Fibroblast of lung (primary cell): ENCODE measurements around the gene FBXO34. TPM values are rescaled to one million over a fixed set of nuclear protein-coding genes. Genes with fewer than 3 reads are reported as not detected.

Source experiments
- DNase-seq, 2 donors: peaks; one replicate each; pipeline versions ENCODE4 v3.0.0 to v3.0.0-alpha.2; 2010; ENCODE audit warnings: low read depth in 2 of 2
- H2AFZ ChIP-seq: 2 replicates; pipeline ENCODE4 v1.5.1; 2012; ENCODE audit warnings: low read length, control low read depth, inconsistent platforms
- H3K27ac ChIP-seq: 2 replicates; pipeline ENCODE4 v1.5.1; 2011; ENCODE audit warnings: low read length, control low read depth; ENCODE audit not compliant: insufficient read depth
- H3K27me3 ChIP-seq: 2 replicates; pipeline ENCODE4 v1.5.1; 2011; ENCODE audit warnings: mild to moderate bottlenecking, low read length; ENCODE audit not compliant: control insufficient read depth, insufficient read depth
- H3K36me3 ChIP-seq: 2 replicates; pipeline ENCODE4 v1.5.1; 2011; ENCODE audit warnings: low read length; ENCODE audit not compliant: control insufficient read depth, insufficient read depth
- H3K4me1 ChIP-seq: 2 replicates; pipeline ENCODE4 v1.5.1; 2011; ENCODE audit warnings: low read length; ENCODE audit not compliant: control insufficient read depth, insufficient read depth; ENCODE audit errors: extremely low read depth
- H3K4me2 ChIP-seq: 2 replicates; pipeline ENCODE4 v1.5.1; 2011; ENCODE audit warnings: low read length, control low read depth; ENCODE audit not compliant: insufficient read depth; ENCODE audit errors: extremely low read depth
- H3K4me3 ChIP-seq, 4 experiments: fragments of 200-600 bp in 1 of 4; sonication (generic) in 1 of 4; replicated peaks in 1 of 4; 2 replicates each; pipeline ENCODE4 v1.5.1; 2011 to 2016; ENCODE audit warnings: low read length in 4 of 4, low read depth in 3 of 4, mild to moderate bottlenecking in 3 of 4, control low read depth in 2 of 4, inconsistent platforms in 1 of 4, mixed read lengths in 1 of 4; ENCODE audit not compliant: insufficient read depth in 1 of 4; ENCODE audit errors: control extremely low read depth in 1 of 4
- H3K79me2 ChIP-seq: 2 replicates; pipeline ENCODE4 v1.5.1; 2012; ENCODE audit warnings: mild to moderate bottlenecking, low read length, inconsistent platforms; ENCODE audit not compliant: control insufficient read depth, insufficient read depth
- H3K9ac ChIP-seq: 2 replicates; pipeline ENCODE4 v1.5.1; 2011; ENCODE audit warnings: mild to moderate bottlenecking, low read length, control low read depth; ENCODE audit not compliant: insufficient read depth
- H3K9me3 ChIP-seq: 2 replicates; pipeline ENCODE4 v1.5.1; 2012; ENCODE audit warnings: low read depth, low read length; ENCODE audit not compliant: control insufficient read depth, insufficient read depth
- H4K20me1 ChIP-seq: 2 replicates; pipeline ENCODE4 v1.5.1; 2011; ENCODE audit warnings: low read length; ENCODE audit not compliant: control insufficient read depth, insufficient read depth; ENCODE audit errors: extremely low read depth
- EZH2 ChIP-seq: IDR thresholded peaks from 2 replicates; pipeline ENCODE4 v1.5.1; 2012; ENCODE audit warnings: low read length, control low read depth, mild to moderate bottlenecking; ENCODE audit errors: missing control alignments
- polyA plus RNA-seq, 2 donors: library from polyadenylated mRNA; depleted of rRNA in 1 of 2; stranded (reverse) in 1 of 2; unstranded in 1 of 2; fragments of >200 nt; gene quantifications; 2 replicates each; pipeline ENCODE4 v1.2.1, GENCODE V29; 2011 to 2012; ENCODE audit warnings: missing spikeins in 1 of 2
- total RNA-seq: library from RNA; depleted of rRNA; stranded (reverse); fragments of >200 nt; gene quantifications from 2 replicates; pipeline ENCODE4 v1.2.1, GENCODE V29; 2014
- TF ChIP-seq, protein P1 (sequence below), 2 donors: IDR thresholded peaks in 1 of 2; conservative IDR thresholded peaks in 1 of 2; 1 replicate in 1 of 2; 2 replicates in 1 of 2; pipeline ENCODE4 v1.5.1; 2011 to 2012; ENCODE audit warnings: low read length in 2 of 2, control low read depth in 1 of 2, inconsistent platforms in 1 of 2, low read depth in 1 of 2, mild to moderate bottlenecking in 1 of 2

Gene FBXO34
- total and polyA plus RNA-seq, 2 donors (not counting 1 experiment from before 2014, with no cell fraction given), result 20.8 to 29.1 TPM

GRCh38 chr14:55313480-55313879 is 42.3 kb downstream of the FBXO34 start:
- Histone ChIP-seq H4K20me1 (no peaks in the 10 kb centered on the region), H3K4me2 (no peak overlapping the region), H3K9me3 (no peaks in the 10 kb centered on the region), H3K27me3 (no peaks in the 10 kb centered on the region), H3K36me3 (no peaks in the 10 kb centered on the region), H2AFZ (no peak overlapping the region), H3K79me2 (peaks cover 1% of the 10 kb centered on the region), H3K27ac (no peak overlapping the region), H3K4me3 (no peak overlapping the region), H3K4me1 (no peaks in the 10 kb centered on the region), H3K9ac (no peak overlapping the region)
- no peak for TF ChIP-seq EZH2
- TF ChIP-seq, protein P1, sequence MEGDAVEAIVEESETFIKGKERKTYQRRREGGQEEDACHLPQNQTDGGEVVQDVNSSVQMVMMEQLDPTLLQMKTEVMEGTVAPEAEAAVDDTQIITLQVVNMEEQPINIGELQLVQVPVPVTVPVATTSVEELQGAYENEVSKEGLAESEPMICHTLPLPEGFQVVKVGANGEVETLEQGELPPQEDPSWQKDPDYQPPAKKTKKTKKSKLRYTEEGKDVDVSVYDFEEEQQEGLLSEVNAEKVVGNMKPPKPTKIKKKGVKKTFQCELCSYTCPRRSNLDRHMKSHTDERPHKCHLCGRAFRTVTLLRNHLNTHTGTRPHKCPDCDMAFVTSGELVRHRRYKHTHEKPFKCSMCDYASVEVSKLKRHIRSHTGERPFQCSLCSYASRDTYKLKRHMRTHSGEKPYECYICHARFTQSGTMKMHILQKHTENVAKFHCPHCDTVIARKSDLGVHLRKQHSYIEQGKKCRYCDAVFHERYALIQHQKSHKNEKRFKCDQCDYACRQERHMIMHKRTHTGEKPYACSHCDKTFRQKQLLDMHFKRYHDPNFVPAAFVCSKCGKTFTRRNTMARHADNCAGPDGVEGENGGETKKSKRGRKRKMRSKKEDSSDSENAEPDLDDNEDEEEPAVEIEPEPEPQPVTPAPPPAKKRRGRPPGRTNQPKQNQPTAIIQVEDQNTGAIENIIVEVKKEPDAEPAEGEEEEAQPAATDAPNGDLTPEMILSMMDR (conservative IDR thresholded peaks at IDR 0.05 in 1 of 2, IDR thresholded peaks at IDR 0.05 in 1 of 2; ENCODE audit: low read depth in 1 of 2, low read length in 2 of 2), result no peak
- DNase-seq, result no peak

GRCh38 chr14:55314449-55314848 is 43.2 kb downstream of the FBXO34 start:
- no peak overlapping the region for H2AFZ ChIP-seq
- H3K27ac ChIP-seq, result no peak overlapping the region
- H3K36me3 ChIP-seq, result no peaks in the 10 kb centered on the region
- H3K4me2 ChIP-seq, result no peak overlapping the region
- H3K79me2 ChIP-seq, result peaks cover 1% of the 10 kb centered on the region
- H4K20me1 ChIP-seq, result no peaks in the 10 kb centered on the region
- H3K27me3 ChIP-seq, result no peaks in the 10 kb centered on the region
- DNase-seq, result no peak
- H3K4me3 ChIP-seq, result no peak overlapping the region
- no peak for TF ChIP-seq EZH2
- TF ChIP-seq, protein P1 (conservative IDR thresholded peaks at IDR 0.05 in 1 of 2, IDR thresholded peaks at IDR 0.05 in 1 of 2; ENCODE audit: low read depth in 1 of 2, low read length in 2 of 2), result no peak
- H3K4me1 ChIP-seq, result no peaks in the 10 kb centered on the region
- H3K9me3 ChIP-seq, result no peaks in the 10 kb centered on the region
- no peak overlapping the region for H3K9ac ChIP-seq

GRCh38 chr14:55316564-55316963 is 45.3 kb downstream of the FBXO34 start:
- no peak overlapping the region for H3K4me2 ChIP-seq
- no peaks in the 10 kb centered on the region for H3K4me1 ChIP-seq
- H3K27ac ChIP-seq, result no peak overlapping the region
- TF ChIP-seq EZH2, result no peak
- TF ChIP-seq, protein P1 (conservative IDR thresholded peaks at IDR 0.05 in 1 of 2, IDR thresholded peaks at IDR 0.05 in 1 of 2; ENCODE audit: low read depth in 1 of 2, low read length in 2 of 2), result no peak
- no peaks in the 10 kb centered on the region for H3K9me3 ChIP-seq
- H3K79me2 ChIP-seq, result peaks cover 1% of the 10 kb centered on the region
- H3K27me3 ChIP-seq, result no peaks in the 10 kb centered on the region
- no peak overlapping the region for H2AFZ ChIP-seq
- no peak for DNase-seq
- no peak overlapping the region for H3K4me3 ChIP-seq
- H4K20me1 ChIP-seq, result no peaks in the 10 kb centered on the region
- H3K9ac ChIP-seq, result no peak overlapping the region
- no peaks in the 10 kb centered on the region for H3K36me3 ChIP-seq
